Fibroblast of villous mesenchyme (primary cell): Measurements from ENCODE around the gene LSR. TPM values are rescaled to one million over a fixed set of nuclear protein-coding genes. Genes with fewer than 3 reads are reported as not detected.

Source experiments
- DNase-seq: peaks from one replicate; pipeline ENCODE4 v3.0.0-alpha.2; 2010; ENCODE audit warnings: low read depth
- H3K4me3 ChIP-seq: 2 replicates; pipeline ENCODE4 v1.5.1; 2011; ENCODE audit warnings: low read depth, mild to moderate bottlenecking, low read length
- total RNA-seq: library from RNA; depleted of rRNA; stranded (reverse); fragments of >200 nt; gene quantifications from 2 replicates; pipeline ENCODE4 v1.2.3, GENCODE V29; 2012
- TF ChIP-seq, protein P1 (sequence below): IDR thresholded peaks from 2 replicates; pipeline ENCODE4 v1.5.1; 2012; ENCODE audit warnings: low read depth, mild to moderate bottlenecking, low read length; ENCODE audit not compliant: insufficient read depth

Gene LSR
- total RNA-seq, 1 donor, result 0.86 TPM

DNA sequence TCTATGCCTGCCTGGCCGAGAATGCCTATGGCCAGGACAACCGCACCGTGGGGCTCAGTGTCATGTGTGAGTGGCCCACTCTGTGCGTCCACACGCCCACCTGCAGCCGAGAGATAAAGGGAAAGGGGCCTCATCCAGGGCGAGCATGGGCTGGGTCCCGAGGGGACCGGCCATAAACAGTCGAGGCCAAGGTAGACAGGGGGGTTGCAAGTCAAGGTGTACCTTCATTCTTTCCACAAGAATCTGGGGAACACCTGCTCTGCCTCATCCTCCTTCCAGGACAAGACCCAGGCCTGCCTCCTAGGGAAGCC lies 51.5 kb downstream of the LSR start:
- H3K4me3 ChIP-seq, result no peak overlapping the region
- no peak for DNase-seq
- TF ChIP-seq, protein P1, sequence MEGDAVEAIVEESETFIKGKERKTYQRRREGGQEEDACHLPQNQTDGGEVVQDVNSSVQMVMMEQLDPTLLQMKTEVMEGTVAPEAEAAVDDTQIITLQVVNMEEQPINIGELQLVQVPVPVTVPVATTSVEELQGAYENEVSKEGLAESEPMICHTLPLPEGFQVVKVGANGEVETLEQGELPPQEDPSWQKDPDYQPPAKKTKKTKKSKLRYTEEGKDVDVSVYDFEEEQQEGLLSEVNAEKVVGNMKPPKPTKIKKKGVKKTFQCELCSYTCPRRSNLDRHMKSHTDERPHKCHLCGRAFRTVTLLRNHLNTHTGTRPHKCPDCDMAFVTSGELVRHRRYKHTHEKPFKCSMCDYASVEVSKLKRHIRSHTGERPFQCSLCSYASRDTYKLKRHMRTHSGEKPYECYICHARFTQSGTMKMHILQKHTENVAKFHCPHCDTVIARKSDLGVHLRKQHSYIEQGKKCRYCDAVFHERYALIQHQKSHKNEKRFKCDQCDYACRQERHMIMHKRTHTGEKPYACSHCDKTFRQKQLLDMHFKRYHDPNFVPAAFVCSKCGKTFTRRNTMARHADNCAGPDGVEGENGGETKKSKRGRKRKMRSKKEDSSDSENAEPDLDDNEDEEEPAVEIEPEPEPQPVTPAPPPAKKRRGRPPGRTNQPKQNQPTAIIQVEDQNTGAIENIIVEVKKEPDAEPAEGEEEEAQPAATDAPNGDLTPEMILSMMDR, result no peak

DNA sequence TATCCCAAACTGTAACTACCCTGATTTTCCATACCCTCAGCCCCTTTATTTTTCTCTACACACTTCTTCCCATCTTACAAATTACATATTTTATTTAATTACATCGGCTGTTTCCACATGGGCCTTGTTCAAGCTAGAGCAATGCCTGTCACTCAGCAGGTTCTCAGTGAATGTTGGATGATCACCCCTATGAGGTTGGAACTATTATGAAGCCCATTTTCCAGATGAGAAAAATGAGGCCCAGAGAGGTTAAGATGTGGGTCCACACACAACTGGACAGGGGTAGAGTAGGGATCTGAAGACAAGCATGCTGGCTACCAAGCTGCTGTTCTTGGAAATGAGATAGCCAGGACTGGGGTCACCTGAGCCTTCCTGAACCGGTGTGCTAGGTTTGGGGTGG lies 53.2 kb downstream of the LSR start:
- DNase-seq, result no peak
- no peak overlapping the region for H3K4me3 ChIP-seq
- TF ChIP-seq, protein P1, result no peak

DNA sequence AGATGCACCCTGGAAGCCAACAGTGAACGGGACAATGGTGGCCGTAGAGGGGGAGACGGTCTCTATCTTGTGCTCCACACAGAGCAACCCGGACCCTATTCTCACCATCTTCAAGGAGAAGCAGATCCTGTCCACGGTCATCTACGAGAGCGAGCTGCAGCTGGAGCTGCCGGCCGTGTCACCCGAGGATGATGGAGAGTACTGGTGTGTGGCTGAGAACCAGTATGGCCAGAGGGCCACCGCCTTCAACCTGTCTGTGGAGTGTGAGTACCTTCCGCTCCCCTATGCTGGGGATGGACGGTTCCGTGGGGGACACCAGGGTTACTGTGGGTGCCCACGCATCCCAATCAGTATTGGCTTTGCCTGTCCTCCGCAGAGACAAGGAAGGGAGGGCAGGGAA lies 53.6 kb downstream of the LSR start:
- TF ChIP-seq, protein P1, result no peak
- no peak for DNase-seq
- no peak overlapping the region for H3K4me3 ChIP-seq

DNA sequence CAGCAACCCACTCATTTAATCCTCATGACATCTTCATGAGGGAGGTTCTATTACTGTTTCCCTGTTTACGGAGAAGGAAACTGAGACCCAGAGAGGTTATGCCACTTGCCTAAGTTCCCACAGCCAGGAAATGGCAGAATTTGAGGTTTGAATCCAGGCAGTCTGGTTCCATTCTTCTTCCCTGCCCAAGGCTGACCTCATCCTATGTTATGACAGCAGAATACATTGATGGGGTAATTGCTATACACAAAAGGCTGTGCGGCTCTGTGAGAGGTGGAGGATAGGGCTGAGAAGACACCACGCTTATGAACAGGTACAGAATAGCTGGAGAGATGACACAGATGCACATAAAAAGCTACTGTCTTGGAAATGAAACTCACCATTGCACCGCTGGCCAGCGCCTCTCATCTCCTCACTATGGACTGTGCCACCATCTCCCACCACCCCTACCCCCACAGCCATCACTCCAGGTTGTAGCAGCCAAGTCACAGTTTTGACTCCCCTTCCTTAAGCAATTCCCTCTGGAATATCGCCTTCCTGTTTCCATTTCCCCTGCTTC lies 54.6 kb downstream of the LSR start:
- no peak for DNase-seq
- TF ChIP-seq, protein P1, result no peak
- no peak overlapping the region for H3K4me3 ChIP-seq

DNA sequence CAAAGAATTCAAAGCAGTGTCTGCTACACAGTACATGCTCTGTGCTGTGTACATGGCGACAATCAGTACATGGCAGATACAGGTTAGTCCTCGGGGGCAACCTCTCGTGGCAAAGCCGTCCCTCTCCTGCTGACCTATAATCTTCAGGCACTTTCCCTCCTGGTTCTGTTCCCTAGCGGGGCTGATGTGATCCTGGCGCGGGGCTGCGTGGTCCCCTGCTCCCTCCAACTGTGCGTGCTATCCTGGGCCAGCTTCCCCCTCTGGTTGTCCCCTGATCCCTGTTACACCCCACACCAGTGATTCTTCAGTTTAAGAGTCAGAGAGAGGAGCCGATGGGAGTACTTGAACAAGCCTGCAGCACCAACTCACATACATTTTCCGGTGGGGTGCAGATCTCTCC lies 55.2 kb downstream of the LSR start:
- no peak overlapping the region for H3K4me3 ChIP-seq
- no peak for DNase-seq
- TF ChIP-seq, protein P1, result no peak

DNA sequence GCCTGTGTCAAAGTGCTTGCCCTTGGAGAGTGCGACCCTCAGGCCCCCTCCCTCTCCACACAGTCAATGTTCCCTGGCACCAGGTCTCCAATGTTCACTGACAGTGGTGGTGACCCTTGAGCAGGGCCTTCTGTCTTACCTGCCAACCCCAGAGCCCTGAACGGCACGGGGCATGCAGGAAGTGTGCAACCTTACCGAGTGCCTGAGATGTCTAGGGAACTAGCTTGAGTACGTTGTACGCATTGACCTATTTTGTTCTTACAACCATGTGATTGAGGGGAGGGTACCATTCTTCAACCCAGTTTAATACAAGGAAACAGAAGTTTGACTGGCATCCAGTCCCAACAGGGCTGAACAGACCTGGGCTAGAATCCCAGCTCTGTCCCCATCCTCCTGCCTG lies 56.4 kb downstream of the LSR start:
- no peak overlapping the region for H3K4me3 ChIP-seq
- TF ChIP-seq, protein P1, result no peak
- DNase-seq, result no peak
